HTR-8/SVneo (cell line): ENCODE measurements around the gene C8A.
A peak's percentile ranks its signal among the peaks of the same experiment; 100 is the strongest.

Source experiments
- DNase-seq: peaks from one replicate; pipeline ENCODE4 v3.0.0; 2011; ENCODE audit warnings: low spot score, mixed read lengths; ENCODE audit not compliant: insufficient read length
- FAIRE-seq: peaks from 2 replicates; lab custom pipeline; 2011; peaks lifted over from hg19 to GRCh38; lab: Jason Lieb, UNC

The C8A gene

GRCh38 chr1:56854521-56855099 is at the start of gene C8A:
TSS of gene C8A (plus strand) at chr1:56854797. CDS start at chr1:56854902, 105 bp downstream.
- DNase-seq (no peak), FAIRE-seq (no peak)

GRCh38 chr1:56806804-56807203 is 47.8 kb upstream of the C8A start:
- no peak for FAIRE-seq
- no peak for DNase-seq

GRCh38 chr1:56808410-56808809 is 46.2 kb upstream of the C8A start:
- FAIRE-seq: no peak
- no peak for DNase-seq

- FAIRE-seq: no peak
- DNase-seq: no peak
These were observed 43.3 kb upstream of the C8A start for GRCh38 chr1:56811331-56811730.

GRCh38 chr1:56814205-56814604 is 40.4 kb upstream of the C8A start:
- no peak for FAIRE-seq
- no peak for DNase-seq

DNA sequence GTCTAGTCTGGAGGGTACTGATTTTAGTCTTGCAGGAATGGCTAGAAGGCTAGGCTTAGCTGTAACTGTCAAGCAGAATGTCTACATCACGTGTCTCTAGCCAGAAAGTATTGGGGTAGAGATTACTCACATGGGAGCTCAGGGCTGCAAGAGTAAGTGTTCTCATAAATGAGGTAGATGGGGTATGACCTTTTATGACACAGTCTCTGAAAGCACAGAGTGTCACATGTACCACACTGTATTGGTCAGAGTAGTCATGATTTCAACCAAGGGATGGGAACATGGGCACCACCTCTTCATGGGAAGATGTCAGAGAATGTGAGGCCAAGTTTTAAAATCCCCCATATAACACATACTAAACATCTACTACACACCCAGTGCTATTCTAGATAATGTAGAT is 38.3 kb upstream of the C8A start:
- no peak for FAIRE-seq

GRCh38 chr1:56816909-56817308 is 37.7 kb upstream of the C8A start:
- no peak for FAIRE-seq

More for the DNA sequence above, 38.3 kb upstream of the C8A start:
- no peak for DNase-seq

GRCh38 chr1:56817716-56818463 is 36.7 kb upstream of the C8A start:
- DNase-seq (no peak), FAIRE-seq (no peak)

More at GRCh38 chr1:56816909-56817308, 37.7 kb upstream of the C8A start:
- DNase-seq: no peak

- FAIRE-seq (no peak), DNase-seq (no peak)
These were observed 35.2 kb upstream of the C8A start, which contains the start of gene FYB2 for GRCh38 chr1:56819387-56819899. TSS of gene FYB2 (minus strand) at chr1:56819404. CDS start at chr1:56819290, 114 bp downstream.

DNA sequence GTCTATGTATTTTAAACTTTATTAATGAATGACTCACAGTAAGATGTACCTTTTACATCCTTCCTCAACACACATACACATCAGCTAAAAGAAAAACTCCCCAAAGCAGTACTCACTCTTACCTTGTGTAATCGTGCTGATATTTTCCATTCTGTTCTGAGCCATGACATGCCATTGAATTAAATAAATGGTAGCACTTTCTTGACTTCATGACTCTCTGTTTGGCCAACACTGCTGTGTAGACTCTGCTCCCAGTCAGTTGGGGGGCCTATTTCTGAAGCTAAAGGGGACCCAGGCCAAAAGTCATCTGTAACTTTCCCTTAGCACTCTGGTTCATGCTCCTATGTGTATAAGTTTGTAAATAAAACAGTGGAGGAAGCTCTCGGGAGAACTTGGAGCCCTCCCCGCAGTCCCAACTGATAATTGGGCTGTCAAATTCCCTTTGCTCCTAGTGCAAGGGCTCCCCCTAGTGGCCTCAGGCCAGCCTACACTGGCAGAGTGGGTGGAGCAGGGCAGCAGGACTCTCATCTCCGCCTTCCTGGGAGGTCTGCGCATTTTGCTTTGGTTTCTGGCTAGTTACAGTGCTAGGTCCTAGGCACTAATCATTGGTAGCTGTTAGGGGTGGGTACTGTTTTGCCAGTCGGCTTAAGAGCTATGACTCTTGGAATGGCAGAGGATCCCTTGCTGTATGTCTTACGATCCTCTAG is 33.7 kb upstream of the C8A start:
- DNase-seq: peak; percentile 60
- FAIRE-seq: no peak

DNA sequence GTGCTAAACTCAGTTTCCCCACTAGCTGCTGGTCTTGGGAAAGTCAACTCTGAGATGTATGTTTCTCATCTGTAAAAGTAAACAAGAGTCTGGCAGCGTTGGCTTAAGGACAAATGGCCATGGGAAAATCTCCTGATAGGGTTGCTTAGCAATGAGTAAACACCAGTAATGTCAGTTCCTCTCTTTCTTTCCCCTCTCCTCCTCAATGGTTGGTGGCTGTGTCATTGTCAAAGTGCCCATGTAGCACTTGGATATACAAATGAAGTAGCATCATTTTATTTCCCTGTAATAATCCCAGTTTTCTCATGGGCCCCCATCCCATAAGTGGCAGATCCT is 33.2 kb upstream of the C8A start:
- no peak for DNase-seq
- FAIRE-seq: no peak

DNA sequence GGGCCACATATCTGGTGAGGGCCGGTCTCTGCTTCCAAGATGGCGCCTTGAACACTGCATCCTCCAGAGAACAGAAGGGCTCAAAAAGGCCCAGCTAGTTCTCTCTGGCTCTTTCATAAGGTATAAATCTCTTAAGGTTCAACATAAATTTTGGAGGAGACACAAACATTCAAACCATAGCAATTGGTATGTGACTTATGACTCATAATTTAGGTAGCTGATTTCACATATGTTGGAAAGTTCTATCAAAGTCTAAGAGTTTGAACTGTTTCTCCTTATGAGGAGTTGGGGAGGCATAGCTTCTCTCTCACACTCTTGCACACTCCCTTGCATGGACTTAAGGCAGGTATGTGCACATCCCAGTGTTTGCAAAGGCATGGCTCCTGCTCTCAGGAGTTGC is 30.3 kb upstream of the C8A start:
- FAIRE-seq (no peak), DNase-seq (no peak)

DNA sequence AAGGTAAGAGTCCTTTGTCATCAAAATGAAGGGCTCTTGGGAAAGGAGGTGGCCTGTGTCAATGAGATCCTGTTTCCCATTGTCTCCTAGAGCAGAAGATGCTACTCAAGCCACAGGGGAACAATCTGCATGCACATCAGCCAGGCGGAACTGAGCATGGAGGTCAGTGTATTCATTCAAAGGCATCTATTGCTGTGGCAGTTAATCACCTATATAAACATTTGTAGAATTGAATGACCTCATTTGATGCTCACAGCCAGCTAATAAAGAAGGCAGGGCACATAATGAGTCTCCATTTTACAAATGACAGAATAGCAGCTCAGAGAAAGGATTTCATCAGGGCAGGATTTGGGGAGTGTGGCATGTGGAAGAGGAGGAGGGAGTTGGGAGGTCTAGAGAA is 29.7 kb upstream of the C8A start:
- FAIRE-seq: no peak
- DNase-seq: no peak

DNA sequence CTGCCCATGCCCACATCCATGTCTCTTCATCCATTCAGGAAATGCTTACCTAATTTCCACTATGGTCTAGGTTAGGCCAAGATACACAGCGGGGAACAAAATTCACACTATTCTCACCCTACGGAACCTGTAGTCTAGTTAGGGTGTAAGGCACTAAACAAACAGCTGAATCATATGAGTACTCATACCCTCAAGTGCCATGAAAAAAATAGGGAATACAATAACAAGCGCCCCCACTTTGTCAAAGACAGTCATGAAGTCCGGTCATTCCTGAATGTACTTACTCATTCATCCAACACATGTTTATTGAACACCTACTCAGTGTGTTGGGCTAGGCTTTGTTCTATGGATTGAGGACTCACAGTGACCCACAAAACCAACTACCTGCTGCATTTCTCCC is 29.2 kb upstream of the C8A start:
- DNase-seq (no peak), FAIRE-seq (no peak)

DNA sequence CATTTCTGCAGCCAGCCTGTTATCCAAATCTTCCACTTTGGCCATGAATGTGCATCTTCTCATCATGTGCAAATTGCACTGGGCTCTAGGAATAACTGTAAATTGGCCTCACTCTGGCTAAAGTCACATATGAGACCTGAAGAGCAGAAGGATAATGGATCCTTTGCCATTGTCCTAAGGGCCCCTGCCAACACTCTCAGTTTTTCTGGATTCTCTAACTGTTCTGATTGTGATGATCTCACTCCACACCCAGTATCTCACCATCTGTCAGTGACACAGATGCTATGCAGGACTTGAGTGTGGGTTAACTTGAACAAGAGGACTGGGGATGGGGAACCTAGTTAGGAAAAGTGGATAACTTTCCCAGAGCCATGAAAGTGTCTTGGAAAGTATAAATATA is 26.9 kb upstream of the C8A start:
- FAIRE-seq: no peak
- no peak for DNase-seq

- DNase-seq: no peak
- FAIRE-seq: no peak
These were observed 24.5 kb upstream of the C8A start for GRCh38 chr1:56830052-56830451.

- DNase-seq (peak; percentile 46), FAIRE-seq (peak; percentile 13)
These were observed 22.5 kb upstream of the C8A start for GRCh38 chr1:56831871-56832693.

- DNase-seq (no peak), FAIRE-seq (no peak)
These were observed 21.5 kb upstream of the C8A start for GRCh38 chr1:56833088-56833487.

DNA sequence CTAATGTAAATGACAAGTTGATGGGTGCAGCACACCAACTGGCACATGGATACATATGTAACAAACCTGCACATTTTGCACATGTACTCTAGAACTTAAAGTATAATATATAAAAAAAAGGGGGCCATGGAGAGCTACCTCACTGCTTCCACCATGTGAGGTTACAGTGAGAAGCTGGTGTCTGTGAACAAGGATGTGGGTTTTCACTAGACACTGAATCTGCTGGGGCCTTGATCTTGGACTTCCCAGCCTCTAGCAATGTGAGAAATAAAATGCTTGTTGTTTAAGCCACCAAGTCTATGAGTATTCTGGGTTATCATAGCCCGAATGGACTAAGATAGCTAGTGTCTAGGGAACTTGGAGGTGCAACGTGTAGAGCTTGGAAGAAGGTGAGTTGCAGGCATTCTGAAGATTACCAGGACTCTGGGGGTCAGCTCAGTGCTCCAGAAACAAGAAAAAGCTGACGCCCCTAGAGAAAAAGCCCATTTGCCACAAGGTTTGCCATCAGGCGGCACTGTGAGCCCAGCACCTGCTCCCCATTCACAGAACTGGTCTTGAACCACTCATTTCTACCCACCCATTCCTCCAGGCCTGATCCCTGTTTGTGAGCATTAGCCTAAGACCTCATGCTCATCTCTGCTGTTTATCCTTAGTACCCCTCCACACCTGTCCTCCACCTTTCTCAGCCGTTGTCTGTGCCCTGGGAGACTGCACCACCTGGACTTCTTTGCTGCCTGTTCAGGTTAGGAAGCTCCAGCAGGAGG is 20.3 kb upstream of the C8A start:
- no peak for DNase-seq
- FAIRE-seq: no peak

DNA sequence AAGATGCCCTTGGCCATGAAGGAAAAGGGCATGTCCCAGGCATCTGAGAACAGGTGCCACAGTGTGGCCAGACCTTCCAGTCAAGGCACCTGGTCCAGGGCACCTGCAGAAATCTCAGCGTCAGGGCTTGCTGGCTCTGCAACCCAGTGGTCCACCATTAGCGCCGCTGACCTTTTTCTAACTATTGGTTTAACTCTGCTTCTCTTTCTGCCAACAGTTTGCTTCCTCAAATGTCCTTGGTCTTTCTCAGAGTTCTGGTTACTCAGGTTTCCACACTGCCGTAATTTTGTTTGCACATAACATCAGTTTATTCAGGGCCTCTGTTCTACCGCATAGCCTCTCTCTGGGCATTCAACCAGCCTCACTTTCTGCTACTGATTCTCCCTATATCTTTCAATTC is 18.9 kb upstream of the C8A start:
- no peak for DNase-seq
- FAIRE-seq: no peak
